Stimulated activated CD4-positive, alpha-beta T cell treated with anti-CD3 and anti-CD28 coated beads, Interleukin-2, amount 100 ng/mL, for 48 hours (primary cell): ENCODE data around the gene PPBP.

Experiments
- DNase-seq, 2 donors: peaks; one replicate each; pipeline ENCODE4 v3.0.0-alpha.2; 2020

Gene PPBP

GRCh38 chr4:73947239-73947985, 40.6 kb downstream of the PPBP start:
- no peak for DNase-seq

- DNase-seq = no peak
Measured at GRCh38 chr4:73945674-73946449, 42.1 kb downstream of the PPBP start.

GRCh38 chr4:73945140-73945539, 42.9 kb downstream of the PPBP start:
- DNase-seq = no peak

GRCh38 chr4:73944061-73944875, 43.7 kb downstream of the PPBP start:
- DNase-seq = no peak

GRCh38 chr4:73943555-73943954, 44.4 kb downstream of the PPBP start:
- no peak for DNase-seq

- DNase-seq = no peak
Measured at GRCh38 chr4:73936969-73937368, 51.0 kb downstream of the PPBP start.
